ENCODE measurements around the gene MTERF1.

MTERF1 gene

DNA sequence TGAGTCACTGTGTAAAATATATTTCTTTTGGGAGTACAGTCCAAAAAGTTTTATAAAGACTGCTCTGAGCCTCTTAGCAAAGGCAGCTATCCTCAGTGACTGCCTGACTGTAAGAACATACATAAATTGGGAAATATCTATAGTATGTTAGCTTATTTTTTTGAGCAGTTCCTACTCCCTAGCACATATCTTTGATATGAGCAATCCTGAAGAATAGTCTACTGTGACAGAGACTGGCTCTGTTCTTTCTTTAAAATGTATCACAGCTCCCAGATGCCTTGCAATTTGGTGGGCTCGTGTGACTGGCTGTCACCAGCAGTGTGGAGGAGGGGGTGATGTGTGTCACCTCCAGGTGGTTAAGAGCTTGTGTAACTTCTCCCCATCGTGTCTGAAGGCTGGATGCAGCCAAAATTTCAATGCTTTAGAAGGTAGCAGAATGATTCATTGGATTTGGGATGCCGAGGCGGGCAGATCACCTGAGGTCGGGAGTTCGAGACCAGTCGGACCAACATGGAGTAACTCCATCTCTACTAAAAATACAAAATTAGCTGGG lies 47.9 kb downstream of the MTERF1 start:
- no peak for FAIRE-seq

DNA sequence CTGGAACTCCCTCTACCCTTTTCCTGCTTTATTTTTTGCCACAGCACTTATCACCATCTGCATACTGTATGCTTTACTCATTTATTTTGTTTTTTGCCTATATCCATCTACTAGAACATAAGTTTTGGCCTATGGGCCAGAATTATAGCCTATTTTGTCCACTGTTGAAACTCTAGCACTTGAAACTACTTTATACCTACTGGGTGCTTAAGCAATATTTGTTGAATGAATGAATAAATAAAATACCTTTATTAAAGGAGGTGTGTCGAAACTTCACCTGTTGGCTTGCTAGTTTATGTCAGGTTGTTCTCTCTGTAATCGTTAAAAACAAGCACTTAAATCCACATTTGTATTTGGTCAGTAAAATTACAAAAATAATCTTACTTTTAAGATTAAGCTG lies 53.3 kb downstream of the MTERF1 start:
- no peak for FAIRE-seq

DNA sequence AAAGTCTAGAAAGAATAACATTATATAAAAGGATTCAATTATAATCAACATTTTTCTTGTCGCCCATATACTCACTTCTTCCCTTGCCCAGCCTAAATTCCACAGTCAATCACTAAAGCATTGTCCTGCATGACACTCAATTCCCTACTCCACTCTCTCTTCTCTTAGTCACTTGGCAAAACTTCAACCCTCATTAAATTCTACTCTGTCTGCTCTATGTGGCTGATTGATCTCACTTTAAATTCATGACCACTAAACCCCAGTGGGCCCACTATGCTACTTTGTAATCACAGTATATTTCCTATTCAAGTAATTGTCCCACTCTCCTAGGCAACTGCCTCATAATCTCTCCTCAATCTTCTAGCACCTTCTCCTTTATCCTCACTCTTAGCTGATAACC lies 54.1 kb downstream of the MTERF1 start:
- FAIRE-seq, result no peak

DNA sequence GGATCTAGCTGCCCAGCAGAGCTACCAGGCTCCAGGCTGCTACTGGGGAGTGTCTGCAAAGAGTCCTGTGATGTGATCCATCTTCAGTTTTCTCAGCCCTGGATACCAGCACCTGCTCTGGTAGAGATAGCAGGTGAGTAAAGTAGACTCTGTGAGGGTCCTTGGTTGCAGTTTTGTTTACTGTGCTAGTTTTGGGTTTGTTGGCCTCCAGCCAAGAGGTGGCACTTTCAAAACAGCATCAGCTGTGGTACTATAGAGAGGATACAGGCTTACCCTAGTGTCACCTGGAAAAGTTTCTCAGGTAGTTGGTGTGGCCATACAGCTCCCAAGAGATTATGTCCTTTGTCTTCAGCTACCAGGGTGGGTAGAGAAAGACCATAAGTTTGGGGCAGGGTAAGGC lies 56.3 kb downstream of the MTERF1 start:
- no peak for FAIRE-seq
